ENCODE data around the gene EIF2S2.

GRCh38 chr20:34100576-34100975 lies 11.5 kb downstream of the EIF2S2 start:
- no peak for TF ChIP-seq CTCF (IDR thresholded peaks at IDR 0.05)
- TF ChIP-seq POLR2A (IDR thresholded peaks at IDR 0.05) = no peak

Measured in tibial nerve (tissue), 3 donors.